ENCODE measurements around the gene CERT1. TPM values are rescaled to one million over a fixed set of nuclear protein-coding genes. Genes with fewer than 3 reads are reported as not detected.

CERT1 gene
- total RNA-seq, 4 donors from 2014 or later = 28.5 to 45.3 (median 35.8) TPM

DNA sequence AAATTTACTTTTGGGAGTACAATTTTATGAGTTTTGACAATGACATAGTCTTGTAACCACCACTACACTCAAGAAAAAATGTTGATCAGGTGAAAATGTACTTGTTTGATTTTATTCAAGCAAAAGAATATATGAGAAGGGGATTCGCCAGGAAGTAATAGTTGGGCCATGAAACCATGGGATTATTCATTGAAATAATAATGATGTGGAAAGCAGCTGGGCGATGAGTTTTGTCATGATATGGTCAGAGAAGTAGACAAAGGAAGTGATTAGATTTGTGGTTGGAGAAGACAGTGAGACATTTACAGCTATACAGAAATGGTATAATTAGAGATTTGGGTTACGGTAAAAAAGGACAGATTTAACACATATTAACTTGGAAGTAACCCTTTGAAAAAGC lies 163.2 kb downstream of the CERT1 start:
- Histone ChIP-seq H3K9me3 (no peaks in the 10 kb centered on the region), H3K4me1 (no peaks in the 10 kb centered on the region), H3K27ac (replicated peaks in 1 of 4) (no peak overlapping the region), H3K36me3 (peaks cover 39 to 93% (median 61%) of the 10 kb centered on the region in 4 donors), H3K4me3 (no peak overlapping the region), H3K27me3 (no peaks in the 10 kb centered on the region)
- intact Hi-C loops (cut with DNase I) = no loop called here
- TF ChIP-seq POLR2AphosphoS5 (IDR thresholded peaks at IDR 0.05) (no peak), POLR2A (IDR thresholded peaks at IDR 0.05; ENCODE audit: low read depth) (no peak), EP300 (IDR thresholded peaks at IDR 0.05) (no peak)
- TF ChIP-seq, protein P1, sequence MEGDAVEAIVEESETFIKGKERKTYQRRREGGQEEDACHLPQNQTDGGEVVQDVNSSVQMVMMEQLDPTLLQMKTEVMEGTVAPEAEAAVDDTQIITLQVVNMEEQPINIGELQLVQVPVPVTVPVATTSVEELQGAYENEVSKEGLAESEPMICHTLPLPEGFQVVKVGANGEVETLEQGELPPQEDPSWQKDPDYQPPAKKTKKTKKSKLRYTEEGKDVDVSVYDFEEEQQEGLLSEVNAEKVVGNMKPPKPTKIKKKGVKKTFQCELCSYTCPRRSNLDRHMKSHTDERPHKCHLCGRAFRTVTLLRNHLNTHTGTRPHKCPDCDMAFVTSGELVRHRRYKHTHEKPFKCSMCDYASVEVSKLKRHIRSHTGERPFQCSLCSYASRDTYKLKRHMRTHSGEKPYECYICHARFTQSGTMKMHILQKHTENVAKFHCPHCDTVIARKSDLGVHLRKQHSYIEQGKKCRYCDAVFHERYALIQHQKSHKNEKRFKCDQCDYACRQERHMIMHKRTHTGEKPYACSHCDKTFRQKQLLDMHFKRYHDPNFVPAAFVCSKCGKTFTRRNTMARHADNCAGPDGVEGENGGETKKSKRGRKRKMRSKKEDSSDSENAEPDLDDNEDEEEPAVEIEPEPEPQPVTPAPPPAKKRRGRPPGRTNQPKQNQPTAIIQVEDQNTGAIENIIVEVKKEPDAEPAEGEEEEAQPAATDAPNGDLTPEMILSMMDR (IDR thresholded peaks at IDR 0.05) = no peak
- no peak for DNase-seq (ENCODE audit: extremely low spot score)
- 86% methylated on average over 3 of the region's 3 CpGs for WGBS

GRCh38 chr5:75342836-75343235 lies 168.6 kb downstream of the CERT1 start:
- Histone ChIP-seq H3K4me3 (no peak overlapping the region), H3K9me3 (no peaks in the 10 kb centered on the region), H3K36me3 (peaks cover 8 to 44% (median 23%) of the 10 kb centered on the region in 4 donors), H3K27ac (replicated peaks in 1 of 4) (no peak overlapping the region), H3K27me3 (no peaks in the 10 kb centered on the region), H3K4me1 (peaks cover 6 to 12% (median 11%) of the 10 kb centered on the region in 4 donors)
- TF ChIP-seq EP300 (IDR thresholded peaks at IDR 0.05) (no peak), POLR2A (IDR thresholded peaks at IDR 0.05; ENCODE audit: low read depth) (no peak), POLR2AphosphoS5 (IDR thresholded peaks at IDR 0.05) (no peak)
- TF ChIP-seq, protein P1 (IDR thresholded peaks at IDR 0.05) = no peak
- DNase-seq (ENCODE audit: extremely low spot score) = no peak
- WGBS = 95% methylated on average over 4 of the region's 4 CpGs
- intact Hi-C loops (cut with DNase I) = no loop called here

- Histone ChIP-seq H3K4me3 (no peak overlapping the region), H3K9me3 (no peaks in the 10 kb centered on the region), H3K36me3 (peaks cover 8 to 35% (median 18%) of the 10 kb centered on the region in 4 donors), H3K4me1 (peaks cover 9 to 16% (median 13%) of the 10 kb centered on the region in 4 donors), H3K27ac (replicated peaks in 1 of 4) (no peak overlapping the region), H3K27me3 (no peaks in the 10 kb centered on the region)
- 98% methylated on average over 1 of the region's 1 CpG for WGBS
- DNase-seq (ENCODE audit: extremely low spot score) = no peak
- TF ChIP-seq POLR2AphosphoS5 (IDR thresholded peaks at IDR 0.05) = no peak
- no peak for TF ChIP-seq EP300 (IDR thresholded peaks at IDR 0.05)
- TF ChIP-seq, protein P1 (IDR thresholded peaks at IDR 0.05) = no peak
- no peak for TF ChIP-seq POLR2A (IDR thresholded peaks at IDR 0.05; ENCODE audit: low read depth)
- intact Hi-C loops (cut with DNase I) = no loop called here
These were observed 169.5 kb downstream of the CERT1 start for GRCh38 chr5:75341934-75342333.

DNA sequence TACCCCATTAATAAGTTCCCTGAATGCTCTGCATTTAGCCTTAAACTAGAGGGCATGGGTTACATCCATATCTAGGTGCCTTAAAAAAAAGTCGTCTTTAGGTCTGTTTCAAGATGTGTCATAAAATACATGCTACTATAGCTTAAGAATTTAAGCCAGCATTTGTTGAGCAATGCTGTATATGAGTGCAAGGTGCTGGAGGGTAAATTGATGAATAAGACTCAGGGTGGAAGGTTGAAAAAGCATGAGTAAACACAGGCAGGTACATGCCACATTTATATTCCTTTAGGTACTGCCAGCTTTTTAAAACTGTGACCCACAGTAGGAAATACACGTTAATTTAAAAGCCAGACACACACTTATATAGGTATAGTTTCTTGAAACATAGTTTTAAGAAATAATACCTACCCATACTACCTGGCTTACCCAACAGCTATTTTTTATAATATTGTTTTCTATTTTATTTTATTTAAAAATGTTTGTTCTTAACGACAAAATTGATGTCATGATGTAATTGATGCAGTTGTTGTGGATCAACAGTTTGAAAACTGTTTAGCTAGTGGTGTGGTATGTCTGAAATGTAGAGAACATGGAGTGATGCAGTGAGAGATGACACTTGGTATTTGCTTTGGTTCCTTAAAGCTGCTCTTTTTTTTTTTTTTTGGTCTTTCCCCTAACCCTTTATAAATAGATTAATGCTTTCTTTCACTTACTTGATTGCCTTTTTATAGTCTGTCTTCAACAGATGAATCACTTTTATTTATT lies 170.5 kb downstream of the CERT1 start:
- peaks cover 12 to 21% (median 18%) of the 10 kb centered on the region in 4 donors for H3K4me1 ChIP-seq
- H3K9me3 ChIP-seq = no peaks in the 10 kb centered on the region
- no peaks in the 10 kb centered on the region for H3K27me3 ChIP-seq
- peaks cover 2 to 24% (median 11%) of the 10 kb centered on the region in 4 donors for H3K36me3 ChIP-seq
- H3K27ac ChIP-seq (replicated peaks in 1 of 4) = no peak overlapping the region
- intact Hi-C loops (cut with DNase I) = no loop called here
- no peak for DNase-seq (ENCODE audit: extremely low spot score)
- TF ChIP-seq, protein P1 (IDR thresholded peaks at IDR 0.05) = no peak
- 81% methylated on average over 3 of the region's 3 CpGs for WGBS
- no peak overlapping the region for H3K4me3 ChIP-seq

Data from esophagus muscularis mucosa (tissue), 4 donors.